HL-60 (cell line): Measurements from ENCODE around the gene LRMDA.

ENCODE experiments used
- DNase-seq, 2 experiments: peaks; one replicate each; pipeline ENCODE4 v3.0.0-alpha.2; 2010 to 2020; ENCODE audit warnings: low read depth in 1 of 2, low spot score in 1 of 2
- H3K27ac ChIP-seq: fragments of 250-450 bp; sonication (Bioruptor Pico); replicated peaks from 2 replicates; pipeline ENCODE4 v1.5.1; 2020; ENCODE audit warnings: mild to moderate bottlenecking, moderate library complexity
- H3K27me3 ChIP-seq: fragments of 250-450 bp; sonication (Bioruptor Pico); 2 replicates; pipeline ENCODE4 v1.5.1; 2021; ENCODE audit warnings: mild to moderate bottlenecking, moderate library complexity; ENCODE audit not compliant: insufficient read depth, poor library complexity, severe bottlenecking
- H3K4me3 ChIP-seq: replicated peaks from 2 replicates; pipeline ENCODE4 v1.5.1; 2011; ENCODE audit warnings: mild to moderate bottlenecking, control low read depth, low read length; ENCODE audit not compliant: insufficient read depth
- GABPA ChIP-seq: IDR thresholded peaks from 2 replicates; pipeline ENCODE4 v1.6.1; 2012; ENCODE audit warnings: low read depth
- POLR2AphosphoS5 ChIP-seq: IDR thresholded peaks from 2 replicates; pipeline ENCODE4 v1.6.1; 2012; ENCODE audit warnings: low read depth
- SPI1 ChIP-seq: IDR thresholded peaks from 2 replicates; pipeline ENCODE4 v1.6.1; 2012; ENCODE audit warnings: low read depth, mild to moderate bottlenecking, borderline replicate concordance
- TF ChIP-seq, protein P1 (sequence below): IDR thresholded peaks from one replicate; pipeline ENCODE4 v1.5.1; 2011; ENCODE audit warnings: low read length, control low read depth, inconsistent platforms; ENCODE audit not compliant: insufficient read depth
- TF ChIP-seq, protein P2 (sequence below): IDR thresholded peaks from 2 replicates; pipeline ENCODE4 v1.6.1; 2012; ENCODE audit warnings: low read depth; ENCODE audit not compliant: insufficient replicate concordance

The LRMDA gene

DNA sequence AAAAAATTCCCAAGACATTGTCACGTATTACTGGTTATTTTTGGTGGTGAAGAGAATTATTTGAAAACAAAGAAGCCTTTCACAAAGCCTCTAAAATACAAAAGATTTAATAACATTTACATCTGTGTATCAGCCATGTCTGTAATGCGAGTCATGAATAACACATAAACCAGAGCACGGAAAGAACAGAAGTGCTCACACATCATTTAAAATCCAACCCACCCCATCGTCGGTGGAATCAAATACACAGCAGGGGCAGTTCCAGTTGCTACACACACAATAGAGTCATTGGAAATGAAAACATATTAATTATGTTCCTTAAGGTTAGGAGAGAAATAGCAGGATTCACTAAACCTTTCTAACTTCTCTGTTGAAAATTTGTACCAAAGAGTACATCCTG, 1108.9 kb downstream of the LRMDA start:
- Histone ChIP-seq H3K27ac (no peak overlapping the region), H3K27me3 (no peaks in the 10 kb centered on the region), H3K4me3 (no peak overlapping the region)
- no peak for DNase-seq
- TF ChIP-seq, protein P1, sequence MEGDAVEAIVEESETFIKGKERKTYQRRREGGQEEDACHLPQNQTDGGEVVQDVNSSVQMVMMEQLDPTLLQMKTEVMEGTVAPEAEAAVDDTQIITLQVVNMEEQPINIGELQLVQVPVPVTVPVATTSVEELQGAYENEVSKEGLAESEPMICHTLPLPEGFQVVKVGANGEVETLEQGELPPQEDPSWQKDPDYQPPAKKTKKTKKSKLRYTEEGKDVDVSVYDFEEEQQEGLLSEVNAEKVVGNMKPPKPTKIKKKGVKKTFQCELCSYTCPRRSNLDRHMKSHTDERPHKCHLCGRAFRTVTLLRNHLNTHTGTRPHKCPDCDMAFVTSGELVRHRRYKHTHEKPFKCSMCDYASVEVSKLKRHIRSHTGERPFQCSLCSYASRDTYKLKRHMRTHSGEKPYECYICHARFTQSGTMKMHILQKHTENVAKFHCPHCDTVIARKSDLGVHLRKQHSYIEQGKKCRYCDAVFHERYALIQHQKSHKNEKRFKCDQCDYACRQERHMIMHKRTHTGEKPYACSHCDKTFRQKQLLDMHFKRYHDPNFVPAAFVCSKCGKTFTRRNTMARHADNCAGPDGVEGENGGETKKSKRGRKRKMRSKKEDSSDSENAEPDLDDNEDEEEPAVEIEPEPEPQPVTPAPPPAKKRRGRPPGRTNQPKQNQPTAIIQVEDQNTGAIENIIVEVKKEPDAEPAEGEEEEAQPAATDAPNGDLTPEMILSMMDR: no peak
- TF ChIP-seq, protein P2, sequence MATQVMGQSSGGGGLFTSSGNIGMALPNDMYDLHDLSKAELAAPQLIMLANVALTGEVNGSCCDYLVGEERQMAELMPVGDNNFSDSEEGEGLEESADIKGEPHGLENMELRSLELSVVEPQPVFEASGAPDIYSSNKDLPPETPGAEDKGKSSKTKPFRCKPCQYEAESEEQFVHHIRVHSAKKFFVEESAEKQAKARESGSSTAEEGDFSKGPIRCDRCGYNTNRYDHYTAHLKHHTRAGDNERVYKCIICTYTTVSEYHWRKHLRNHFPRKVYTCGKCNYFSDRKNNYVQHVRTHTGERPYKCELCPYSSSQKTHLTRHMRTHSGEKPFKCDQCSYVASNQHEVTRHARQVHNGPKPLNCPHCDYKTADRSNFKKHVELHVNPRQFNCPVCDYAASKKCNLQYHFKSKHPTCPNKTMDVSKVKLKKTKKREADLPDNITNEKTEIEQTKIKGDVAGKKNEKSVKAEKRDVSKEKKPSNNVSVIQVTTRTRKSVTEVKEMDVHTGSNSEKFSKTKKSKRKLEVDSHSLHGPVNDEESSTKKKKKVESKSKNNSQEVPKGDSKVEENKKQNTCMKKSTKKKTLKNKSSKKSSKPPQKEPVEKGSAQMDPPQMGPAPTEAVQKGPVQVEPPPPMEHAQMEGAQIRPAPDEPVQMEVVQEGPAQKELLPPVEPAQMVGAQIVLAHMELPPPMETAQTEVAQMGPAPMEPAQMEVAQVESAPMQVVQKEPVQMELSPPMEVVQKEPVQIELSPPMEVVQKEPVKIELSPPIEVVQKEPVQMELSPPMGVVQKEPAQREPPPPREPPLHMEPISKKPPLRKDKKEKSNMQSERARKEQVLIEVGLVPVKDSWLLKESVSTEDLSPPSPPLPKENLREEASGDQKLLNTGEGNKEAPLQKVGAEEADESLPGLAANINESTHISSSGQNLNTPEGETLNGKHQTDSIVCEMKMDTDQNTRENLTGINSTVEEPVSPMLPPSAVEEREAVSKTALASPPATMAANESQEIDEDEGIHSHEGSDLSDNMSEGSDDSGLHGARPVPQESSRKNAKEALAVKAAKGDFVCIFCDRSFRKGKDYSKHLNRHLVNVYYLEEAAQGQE: no peak
- TF ChIP-seq GABPA: no peak
- no peak for TF ChIP-seq POLR2AphosphoS5
- TF ChIP-seq SPI1: no peak

DNA sequence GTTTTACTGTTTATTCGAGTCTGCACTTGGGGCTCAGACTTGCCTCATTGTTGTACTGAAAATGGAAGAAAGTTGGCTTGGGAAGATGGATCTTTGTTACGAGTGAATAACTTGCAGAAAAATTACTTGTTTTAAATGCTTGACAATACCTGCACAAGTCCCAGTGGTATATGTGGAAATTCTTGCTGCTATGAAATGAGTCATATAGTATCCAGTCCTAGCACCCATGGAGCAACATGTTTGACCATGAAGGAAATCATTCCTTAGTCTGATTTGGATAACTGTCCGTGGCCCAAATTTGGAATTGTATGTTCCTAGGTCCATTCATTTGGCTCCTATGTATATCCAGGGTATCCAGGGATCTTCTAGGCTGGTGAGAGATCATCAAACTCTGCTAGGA, 1109.4 kb downstream of the LRMDA start:
- Histone ChIP-seq H3K27ac (no peak overlapping the region), H3K4me3 (no peak overlapping the region), H3K27me3 (no peaks in the 10 kb centered on the region)
- DNase-seq: no peak
- no peak for TF ChIP-seq POLR2AphosphoS5
- TF ChIP-seq, protein P2: no peak
- TF ChIP-seq GABPA: no peak
- TF ChIP-seq SPI1: no peak
- TF ChIP-seq, protein P1: no peak

DNA sequence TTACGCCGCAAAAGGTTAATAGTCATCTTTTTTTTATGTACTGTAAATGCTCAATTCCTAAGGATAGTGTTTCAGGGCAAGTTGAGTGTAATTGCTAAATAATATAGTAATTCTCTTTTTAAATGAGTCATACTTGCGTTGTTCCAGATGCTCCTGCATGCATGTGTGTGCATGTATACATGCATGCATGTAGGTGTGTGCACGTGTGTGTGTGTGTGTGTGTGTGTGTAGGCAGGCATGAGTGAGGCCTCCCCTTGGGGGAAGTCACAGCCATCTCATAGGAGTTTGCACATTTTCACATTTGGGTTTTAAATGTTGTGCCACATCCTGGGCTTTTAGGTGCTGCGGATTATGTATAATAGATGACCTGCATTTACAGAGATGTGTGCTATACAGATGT, 1110.4 kb downstream of the LRMDA start:
- no peak for TF ChIP-seq POLR2AphosphoS5
- TF ChIP-seq, protein P2: no peak
- TF ChIP-seq, protein P1: no peak
- no peak for TF ChIP-seq GABPA
- TF ChIP-seq SPI1: no peak
- no peak for DNase-seq
- no peaks in the 10 kb centered on the region for H3K27me3 ChIP-seq
- H3K4me3 ChIP-seq: no peak overlapping the region
- no peak overlapping the region for H3K27ac ChIP-seq
